Lung microvascular endothelial cell (primary cell): ENCODE results near the gene CFB. TPM values are rescaled to one million over a fixed set of nuclear protein-coding genes. Genes with fewer than 3 reads are reported as not detected.
"Not testable (repeated sequence)": the region's sequence is repeated elsewhere in the genome, so short reads cannot be mapped to it uniquely, and the experiment has no call there.

Experiments
- DNase-seq, 2 donors: peaks; one replicate each; pipeline versions ENCODE4 v3.0.0 to v3.0.0-alpha.2; 2010; ENCODE audit warnings: low read depth in 2 of 2
- total RNA-seq: library from RNA; depleted of rRNA; stranded (reverse); fragments of >200 nt; gene quantifications from 2 replicates; pipeline ENCODE4 v1.2.1, GENCODE V29; 2014

CFB gene
- total RNA-seq: 0.44 and 0.60 TPM in 2 replicates

DNA sequence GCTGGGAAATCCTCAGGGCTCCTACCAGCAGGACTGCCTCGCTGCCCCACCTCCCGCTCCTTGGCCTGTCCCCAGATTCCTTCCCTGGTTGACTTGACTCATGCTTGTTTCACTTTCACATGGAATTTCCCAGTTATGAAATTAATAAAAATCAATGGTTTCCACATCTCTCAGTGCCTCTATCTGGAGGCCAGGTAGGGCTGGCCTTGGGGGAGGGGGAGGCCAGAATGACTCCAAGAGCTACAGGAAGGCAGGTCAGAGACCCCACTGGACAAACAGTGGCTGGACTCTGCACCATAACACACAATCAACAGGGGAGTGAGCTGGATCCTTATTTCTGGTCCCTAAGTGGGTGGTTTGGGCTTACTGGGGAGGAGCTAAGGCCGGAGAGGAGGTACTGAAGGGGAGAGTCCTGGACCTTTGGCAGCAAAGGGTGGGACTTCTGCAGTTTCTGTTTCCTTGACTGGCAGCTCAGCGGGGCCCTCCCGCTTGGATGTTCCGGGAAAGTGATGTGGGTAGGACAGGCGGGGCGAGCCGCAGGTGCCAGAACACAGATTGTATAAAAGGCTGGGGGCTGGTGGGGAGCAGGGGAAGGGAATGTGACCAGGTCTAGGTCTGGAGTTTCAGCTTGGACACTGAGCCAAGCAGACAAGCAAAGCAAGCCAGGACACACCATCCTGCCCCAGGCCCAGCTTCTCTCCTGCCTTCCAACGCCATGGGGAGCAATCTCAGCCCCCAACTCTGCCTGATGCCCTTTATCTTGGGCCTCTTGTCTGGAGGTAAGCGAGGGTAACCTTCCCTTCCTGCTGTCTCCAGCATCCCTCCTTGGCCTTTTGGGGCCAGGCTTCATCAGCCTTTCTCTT lies at the start of gene CFB:
Gene CFB (plus strand): TSS at position 589 of the 863 bp plus-strand sequence. CDS start 127 bp downstream, at position 716.
- peak; percentile 26 to 84 for DNase-seq

DNA sequence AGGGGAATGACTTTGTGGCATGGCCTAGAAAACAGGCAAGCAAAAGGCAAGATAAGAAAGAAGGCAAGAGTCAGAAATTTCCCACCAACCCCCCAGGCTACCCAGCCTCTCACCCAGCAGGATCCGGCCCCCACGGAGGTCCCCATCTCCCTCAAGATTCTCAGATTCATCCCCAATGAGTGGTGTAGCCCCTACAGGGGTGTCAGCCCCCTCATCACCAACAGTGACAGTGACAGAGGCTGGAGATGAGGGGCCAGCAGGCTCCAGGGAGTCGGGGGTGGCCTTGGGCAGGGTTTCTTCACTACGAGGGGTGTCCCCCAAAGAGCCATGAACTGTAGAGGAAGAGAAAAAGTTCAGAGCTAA lies 49.4 kb upstream of the CFB start:
- DNase-seq: no peak

DNA sequence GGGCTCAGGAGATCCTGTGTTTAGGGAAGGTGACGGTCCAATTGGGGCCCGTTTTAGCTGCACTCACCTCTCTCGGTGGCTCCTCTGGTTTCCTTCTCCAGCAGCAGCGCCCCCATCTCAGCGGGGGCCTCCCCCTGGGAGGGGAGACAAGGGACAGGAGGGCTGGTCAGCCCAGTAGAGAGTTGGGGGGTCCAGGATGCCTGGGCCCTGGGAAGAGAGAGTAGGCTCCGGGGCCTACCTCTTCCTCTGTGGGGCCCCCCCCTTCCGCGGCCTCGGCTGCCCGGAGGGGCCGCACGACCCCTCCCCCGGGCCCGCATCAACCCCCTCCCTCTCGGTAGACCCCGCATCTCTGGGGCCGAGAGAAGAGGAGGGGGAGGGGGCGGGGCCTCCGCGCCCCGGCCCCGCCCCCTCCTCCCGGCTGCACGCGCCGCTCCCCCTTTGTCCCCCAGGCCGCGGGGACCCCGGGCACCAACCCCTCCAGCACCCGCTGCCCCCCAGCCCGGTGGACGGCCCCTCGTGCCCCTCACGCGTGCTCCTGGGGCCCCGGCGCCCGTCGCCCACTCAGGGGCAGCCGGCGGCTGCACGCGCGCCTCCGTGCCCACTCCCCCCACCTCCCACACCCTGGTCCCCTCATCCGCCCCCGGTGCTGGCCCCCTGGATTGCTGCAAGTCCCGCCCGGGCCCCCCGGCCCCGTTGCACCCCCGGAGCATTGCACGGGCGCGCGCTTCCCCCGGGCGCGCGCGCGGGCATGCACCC lies 48.9 kb upstream of the CFB start:
- no peak for DNase-seq

- DNase-seq: peak; percentile 77 to 82
Observed at GRCh38 chr6:31897612-31898382, 48.1 kb upstream of the CFB start, which contains the start of gene EHMT2. Gene EHMT2, minus strand, starts transcription at chr6:31897698. Its CDS starts 21 bp downstream, at chr6:31897677.

- DNase-seq: peak in 1 of 2 donors; percentile 58
Observed at GRCh38 chr6:31898383-31899011, 47.4 kb upstream of the CFB start.

- DNase-seq: no peak
Observed at GRCh38 chr6:31899215-31899614, 46.7 kb upstream of the CFB start.

DNA sequence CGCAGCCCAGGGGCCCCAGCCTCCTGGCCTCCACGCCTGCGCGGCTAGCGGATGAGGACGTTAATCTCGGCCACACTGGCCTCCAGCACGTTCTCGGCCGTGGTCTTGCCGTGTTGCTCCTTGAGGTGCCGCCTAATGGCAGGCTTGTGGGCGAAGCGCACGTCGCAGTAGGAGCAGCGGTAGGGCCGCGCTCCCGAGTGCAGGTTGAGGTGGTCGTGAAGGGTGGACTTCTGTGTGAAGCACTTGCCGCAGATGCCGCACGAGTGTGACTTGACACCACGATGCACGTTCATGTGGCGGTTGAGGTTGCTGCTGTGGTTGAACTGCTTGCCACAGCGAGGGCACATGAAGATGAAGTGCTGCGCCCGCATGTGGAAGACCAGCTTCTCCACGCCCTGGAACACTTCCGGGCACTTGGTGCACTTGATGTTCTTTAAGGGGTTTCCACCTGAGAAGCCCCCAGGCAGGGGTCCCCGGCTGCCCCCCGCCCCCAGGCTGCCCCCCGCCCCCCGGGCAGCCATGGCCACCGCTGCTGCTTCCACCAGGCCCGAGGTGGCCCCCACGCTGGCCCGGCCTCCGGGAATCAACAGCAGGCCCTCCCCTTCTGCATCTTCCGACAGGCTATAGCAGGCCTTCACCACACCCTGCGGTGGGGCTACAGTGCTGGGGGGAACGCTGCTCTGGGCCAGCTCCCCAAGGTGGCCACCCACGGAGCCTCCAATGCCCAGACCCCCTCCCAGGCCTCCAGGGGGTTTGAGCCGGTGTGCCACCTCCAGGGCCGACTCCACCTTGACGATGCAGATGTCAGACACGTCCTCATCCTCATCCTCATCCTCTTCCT lies 45.8 kb upstream of the CFB start:
- DNase-seq: no peak

- DNase-seq: no peak
Observed at GRCh38 chr6:31900917-31901414, 44.9 kb upstream of the CFB start.

- peak; percentile 40 to 60 for DNase-seq
Observed at GRCh38 chr6:31901415-31901952, 44.4 kb upstream of the CFB start.

- DNase-seq: peak; percentile 91 to 94
Observed at GRCh38 chr6:31901953-31902643, 43.8 kb upstream of the CFB start, which contains the start of gene ZBTB12. Gene ZBTB12, minus strand, starts transcription at chr6:31902086. Its CDS starts 781 bp downstream, at chr6:31901305.

DNA sequence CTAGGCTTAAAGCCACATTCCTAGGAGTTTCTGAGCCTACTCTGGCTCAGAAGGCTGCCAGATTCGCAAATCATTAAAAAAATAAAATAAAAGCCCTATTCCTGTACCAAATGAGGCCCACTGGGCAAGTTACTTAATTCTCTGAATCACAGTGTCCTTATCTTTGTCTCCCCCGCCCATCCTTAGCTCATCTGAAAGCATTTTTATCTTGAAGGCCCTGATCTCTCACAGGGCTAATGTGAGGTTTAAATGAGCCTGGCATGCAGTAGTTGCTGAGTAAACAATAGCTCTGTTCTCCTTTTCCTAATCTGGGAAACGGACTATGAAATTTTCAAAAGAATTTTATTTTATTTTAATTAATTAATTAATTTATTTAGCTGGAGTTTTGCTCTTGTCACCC lies 41.9 kb upstream of the CFB start:
- no peak for DNase-seq

- DNase-seq: no peak
Observed at GRCh38 chr6:31905041-31905440, 40.9 kb upstream of the CFB start.

DNA sequence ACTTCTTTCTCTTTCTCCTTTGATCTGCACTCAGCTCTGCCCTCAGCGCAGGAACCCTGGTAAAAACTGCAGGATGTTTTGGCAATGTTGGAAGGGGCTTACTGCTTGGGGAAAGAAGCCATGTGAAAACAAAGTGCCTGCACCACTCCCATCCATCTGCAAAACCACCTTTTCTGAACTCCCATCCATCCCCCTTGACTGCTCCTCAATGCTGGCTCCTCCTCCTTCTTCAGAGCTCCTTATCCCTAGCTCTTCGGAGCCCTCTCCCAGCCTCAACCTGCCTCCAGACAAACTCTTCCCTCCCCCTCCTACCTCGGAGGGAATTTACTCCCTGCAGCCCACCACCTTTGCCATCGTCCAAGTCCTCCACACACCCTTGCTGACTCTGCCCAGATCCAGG lies 39.8 kb upstream of the CFB start:
- no peak for DNase-seq

GRCh38 chr6:31906727-31907126 lies 39.2 kb upstream of the CFB start:
- not testable (repeated sequence) for DNase-seq

DNA sequence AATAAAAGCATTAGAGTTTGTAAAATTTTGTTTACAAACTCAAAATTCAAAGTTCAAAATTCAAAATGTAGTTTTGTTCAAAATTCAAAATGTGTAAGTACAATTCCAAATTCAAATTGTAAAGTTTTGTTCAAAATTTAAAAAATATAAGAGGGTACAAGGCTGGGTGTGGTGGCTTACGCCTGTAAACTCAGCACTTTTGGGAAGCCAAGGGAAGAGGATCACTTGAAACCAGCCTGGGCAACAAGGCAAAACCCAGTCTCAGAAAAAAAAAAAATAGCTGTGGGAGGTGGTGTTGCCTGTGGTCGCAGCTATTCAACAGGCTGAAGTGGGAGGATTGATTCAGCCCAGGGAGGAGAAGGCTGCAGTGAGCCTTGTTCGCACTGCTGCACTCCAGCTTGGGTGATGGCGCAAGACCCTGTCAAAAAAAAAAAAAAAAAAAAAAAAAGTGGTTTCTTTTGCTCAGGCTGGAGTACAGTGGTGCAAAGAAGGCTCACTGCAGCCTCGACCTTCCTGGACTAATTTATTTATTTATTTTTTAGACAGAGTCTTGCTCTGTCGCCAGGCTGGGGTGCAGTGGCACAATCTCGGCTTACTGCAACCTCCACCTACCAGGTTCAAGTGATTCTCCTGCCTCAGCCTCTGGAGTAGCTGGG lies 38.6 kb upstream of the CFB start:
- no peak for DNase-seq

DNA sequence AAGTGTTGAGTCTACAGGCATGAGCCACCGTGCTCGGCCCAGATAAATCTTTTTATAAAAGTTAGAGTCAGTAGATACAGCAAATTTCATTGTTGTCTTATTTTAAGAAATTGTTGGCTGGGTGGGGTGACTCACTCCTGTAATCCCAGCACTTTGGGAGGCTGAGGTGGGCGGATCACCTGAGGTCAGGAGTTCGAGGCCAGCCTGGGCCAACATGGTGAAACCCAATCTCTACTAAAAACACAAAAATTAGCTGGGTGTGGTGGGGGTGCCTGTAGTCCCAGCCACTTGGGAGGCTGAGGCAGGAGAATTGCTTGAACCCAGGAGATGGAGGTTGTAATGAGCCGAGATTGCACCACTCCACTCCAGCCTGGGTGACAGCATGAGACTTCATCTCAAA lies 37.6 kb upstream of the CFB start:
- DNase-seq: not testable (repeated sequence)

DNA sequence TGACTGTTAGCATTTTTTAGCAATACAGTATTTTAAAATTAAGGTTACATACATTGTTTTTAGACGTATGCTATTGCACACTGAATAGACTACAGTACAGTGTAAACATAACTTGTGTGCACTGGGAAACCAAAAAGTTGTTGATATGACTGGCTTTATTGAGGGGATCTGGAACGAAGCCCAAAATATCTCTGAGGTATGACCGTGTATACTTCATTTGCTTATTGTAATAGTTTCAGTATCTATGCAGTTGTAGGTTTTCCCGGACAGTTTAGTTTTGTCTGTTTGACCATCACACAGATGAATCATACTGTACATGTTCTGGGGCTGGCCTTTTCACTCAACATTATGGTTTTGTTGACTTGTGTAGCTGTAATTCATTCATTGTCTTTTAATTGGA lies 37.1 kb upstream of the CFB start:
- peak; percentile 21 to 36 for DNase-seq

DNA sequence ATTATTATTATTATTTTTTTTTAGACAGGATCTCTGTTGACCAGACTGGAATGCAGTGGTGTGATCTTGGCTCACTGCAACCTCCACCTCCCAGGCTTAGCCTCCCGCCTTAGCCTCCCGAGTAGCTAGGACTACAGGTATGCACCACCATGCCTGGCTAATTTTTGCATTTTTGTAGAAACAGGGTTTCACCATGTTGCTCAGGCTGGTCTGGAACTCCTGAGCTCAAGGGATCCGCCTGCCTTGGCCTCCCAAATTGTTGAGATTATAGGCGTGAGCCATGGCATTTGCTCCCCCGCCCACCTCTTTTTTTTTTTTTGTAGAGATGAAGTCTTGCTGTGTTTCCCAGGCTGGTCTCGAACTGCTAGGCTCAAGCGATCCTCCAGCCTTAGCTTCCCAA lies 36.6 kb upstream of the CFB start:
- not testable (repeated sequence) for DNase-seq
